SH-SY5Y (cell line): ENCODE data around the gene SF3A1.

Experiments
- GATA2 ChIP-seq: IDR thresholded peaks from 2 replicates; pipeline ENCODE4 v1.6.1; 2011; ENCODE audit warnings: mild to moderate bottlenecking, low read depth, low read length
- GATA3 ChIP-seq: IDR thresholded peaks from 2 replicates; pipeline ENCODE4 v1.6.1; 2011; ENCODE audit warnings: low read depth, mild to moderate bottlenecking, low read length, moderate library complexity

DNA sequence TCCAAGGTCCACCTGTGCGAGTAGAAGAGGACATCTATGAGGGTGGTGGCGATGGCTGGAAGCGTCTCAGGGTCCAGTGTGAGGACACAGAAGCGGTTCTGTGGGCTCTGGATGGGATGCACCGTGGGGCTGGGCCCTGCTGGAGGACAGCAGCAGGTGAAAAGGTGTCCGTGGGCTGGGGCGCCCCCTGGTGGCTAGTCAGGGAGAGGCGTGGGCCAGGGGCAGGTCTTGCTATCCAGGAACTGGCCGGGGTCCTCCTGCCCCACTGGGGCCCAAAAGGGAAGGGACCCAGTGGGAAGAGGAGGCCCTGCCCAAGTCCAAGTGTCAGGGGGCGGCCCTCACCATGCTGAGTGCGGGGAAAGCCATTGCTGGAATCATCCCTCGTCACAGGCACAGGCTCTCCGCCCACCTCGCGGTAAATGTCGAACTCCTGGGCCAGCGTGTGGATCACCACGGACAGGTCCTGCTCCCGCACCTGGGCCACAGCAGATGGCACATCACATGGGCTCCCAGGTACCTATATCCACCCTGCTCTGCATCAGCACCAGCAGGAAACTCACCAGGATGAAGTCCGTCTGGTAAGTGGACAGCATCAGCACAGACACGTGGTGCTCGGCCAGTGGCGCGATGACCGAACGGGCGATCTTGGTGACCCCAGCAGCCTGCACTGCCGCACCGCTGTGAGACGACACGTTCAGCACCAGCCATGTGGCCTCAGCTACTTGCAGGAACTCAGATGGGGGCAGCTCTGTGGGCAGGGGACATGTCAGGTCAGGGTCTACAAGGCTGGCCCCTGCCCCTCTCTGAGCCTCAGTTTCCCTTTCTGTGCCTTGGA, 69.7 kb downstream of the SF3A1 start:
- TF ChIP-seq GATA2, result no peak
- TF ChIP-seq GATA3, result no peak
